Stimulated activated CD4-positive, alpha-beta T cell treated with anti-CD3 and anti-CD28 coated beads, Interleukin-15, amount 100 ng/mL, for 24 hours (primary cell): ENCODE data around the gene UBE2G1.

Experiments
- DNase-seq: peaks from one replicate; pipeline ENCODE4 v3.0.0-alpha.2; 2020

UBE2G1 gene

GRCh38 chr17:4333041-4333440 lies 33.4 kb downstream of the UBE2G1 start:
- DNase-seq, result no peak

GRCh38 chr17:4332296-4332970 lies 34.0 kb downstream of the UBE2G1 start:
- DNase-seq, result no peak

- DNase-seq, result no peak
Measured at GRCh38 chr17:4331614-4332013, 34.9 kb downstream of the UBE2G1 start.

GRCh38 chr17:4329838-4330237 lies 36.6 kb downstream of the UBE2G1 start:
- DNase-seq, result no peak

- no peak for DNase-seq
Measured at GRCh38 chr17:4327606-4328005, 38.9 kb downstream of the UBE2G1 start.

- no peak for DNase-seq
Measured at GRCh38 chr17:4326608-4327007, 39.9 kb downstream of the UBE2G1 start.

- no peak for DNase-seq
Measured at GRCh38 chr17:4326112-4326511, 40.4 kb downstream of the UBE2G1 start.

- DNase-seq, result no peak
Measured at GRCh38 chr17:4324463-4324862, 42.0 kb downstream of the UBE2G1 start.

- DNase-seq, result no peak
Measured at GRCh38 chr17:4319221-4319620, 47.3 kb downstream of the UBE2G1 start.

GRCh38 chr17:4318596-4318995 lies 47.9 kb downstream of the UBE2G1 start:
- no peak for DNase-seq

GRCh38 chr17:4318186-4318585 lies 48.3 kb downstream of the UBE2G1 start:
- no peak for DNase-seq

GRCh38 chr17:4317610-4318009 lies 48.9 kb downstream of the UBE2G1 start:
- no peak for DNase-seq

- DNase-seq, result no peak
Measured at GRCh38 chr17:4316648-4317047, 49.8 kb downstream of the UBE2G1 start.

- no peak for DNase-seq
Measured at GRCh38 chr17:4314618-4315017, 51.9 kb downstream of the UBE2G1 start.

GRCh38 chr17:4314179-4314578 lies 52.3 kb downstream of the UBE2G1 start:
- DNase-seq, result no peak

GRCh38 chr17:4313221-4314114 lies 53.0 kb downstream of the UBE2G1 start:
- no peak for DNase-seq

- no peak for DNase-seq
Measured at GRCh38 chr17:4310354-4311060, 56.0 kb downstream of the UBE2G1 start.

GRCh38 chr17:4309897-4310296 lies 56.6 kb downstream of the UBE2G1 start:
- DNase-seq, result no peak

- DNase-seq, result no peak
Measured at GRCh38 chr17:4307179-4307930, 59.1 kb downstream of the UBE2G1 start.

- no peak for DNase-seq
Measured at GRCh38 chr17:4305224-4305623, 61.3 kb downstream of the UBE2G1 start.

- DNase-seq, result peak; percentile 67
Measured at GRCh38 chr17:4304417-4305027, 62.0 kb downstream of the UBE2G1 start.

- no peak for DNase-seq
Measured at GRCh38 chr17:4301066-4301465, 65.4 kb downstream of the UBE2G1 start.
